AG09309 (cell line): ENCODE measurements around the gene RABGAP1L.
A peak's percentile ranks its signal among the peaks of the same experiment; 100 is the strongest.

Experiments
- DNase-seq: peaks from one replicate; pipeline ENCODE4 v3.0.0-alpha.2; 2010; ENCODE audit warnings: low read depth
- H3K4me3 ChIP-seq: 2 replicates; pipeline ENCODE4 v1.5.1; 2011; ENCODE audit warnings: mild to moderate bottlenecking, low read depth, low read length, moderate library complexity; ENCODE audit not compliant: control insufficient read depth
- TF ChIP-seq, protein P1 (sequence below): IDR thresholded peaks from 2 replicates; pipeline ENCODE4 v1.5.1; 2011; ENCODE audit warnings: mild to moderate bottlenecking, low read depth, low read length, inconsistent platforms; ENCODE audit not compliant: insufficient read depth, control insufficient read depth; ENCODE audit errors: missing control alignments

Gene RABGAP1L

GRCh38 chr1:174998569-174999215 lies 839.4 kb downstream of the RABGAP1L start:
- H3K4me3 ChIP-seq: peak overlapping the region; percentile 56
- no peak for DNase-seq
- TF ChIP-seq, protein P1, sequence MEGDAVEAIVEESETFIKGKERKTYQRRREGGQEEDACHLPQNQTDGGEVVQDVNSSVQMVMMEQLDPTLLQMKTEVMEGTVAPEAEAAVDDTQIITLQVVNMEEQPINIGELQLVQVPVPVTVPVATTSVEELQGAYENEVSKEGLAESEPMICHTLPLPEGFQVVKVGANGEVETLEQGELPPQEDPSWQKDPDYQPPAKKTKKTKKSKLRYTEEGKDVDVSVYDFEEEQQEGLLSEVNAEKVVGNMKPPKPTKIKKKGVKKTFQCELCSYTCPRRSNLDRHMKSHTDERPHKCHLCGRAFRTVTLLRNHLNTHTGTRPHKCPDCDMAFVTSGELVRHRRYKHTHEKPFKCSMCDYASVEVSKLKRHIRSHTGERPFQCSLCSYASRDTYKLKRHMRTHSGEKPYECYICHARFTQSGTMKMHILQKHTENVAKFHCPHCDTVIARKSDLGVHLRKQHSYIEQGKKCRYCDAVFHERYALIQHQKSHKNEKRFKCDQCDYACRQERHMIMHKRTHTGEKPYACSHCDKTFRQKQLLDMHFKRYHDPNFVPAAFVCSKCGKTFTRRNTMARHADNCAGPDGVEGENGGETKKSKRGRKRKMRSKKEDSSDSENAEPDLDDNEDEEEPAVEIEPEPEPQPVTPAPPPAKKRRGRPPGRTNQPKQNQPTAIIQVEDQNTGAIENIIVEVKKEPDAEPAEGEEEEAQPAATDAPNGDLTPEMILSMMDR: peak; percentile 71

DNA sequence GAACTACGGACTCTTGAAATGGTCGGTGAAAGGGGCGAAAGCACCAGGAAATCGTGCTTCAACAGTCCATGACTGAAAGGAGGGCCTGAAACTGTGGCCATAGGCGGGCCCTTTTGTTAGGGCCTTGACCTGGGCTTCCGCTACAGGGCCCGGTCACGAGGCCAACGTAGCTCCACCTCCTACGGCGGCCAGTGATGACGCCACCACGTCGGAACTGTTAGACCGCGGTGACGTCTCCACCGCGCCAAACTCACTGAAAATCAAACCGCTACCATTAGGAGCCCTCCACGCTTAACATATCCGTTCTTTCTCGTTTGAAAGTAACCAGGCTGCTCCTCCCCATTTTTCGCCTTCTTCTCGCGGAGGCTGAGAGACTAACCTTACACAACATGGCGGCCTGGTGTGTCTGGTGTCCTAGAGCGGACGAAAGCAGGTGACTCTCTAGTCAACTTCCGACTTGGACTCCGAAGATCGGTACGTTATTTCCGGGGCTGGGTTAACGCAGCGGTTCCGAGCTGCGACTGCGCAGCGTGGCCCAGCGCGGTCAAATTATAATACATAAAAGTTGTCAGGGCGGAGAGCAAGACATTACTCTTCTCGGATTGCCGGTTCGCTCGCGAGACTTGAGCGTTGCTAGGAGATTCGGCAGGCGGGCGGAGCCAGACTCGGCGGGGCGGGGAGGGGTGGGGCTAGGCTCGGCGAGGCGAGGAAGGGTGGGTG lies 840.1 kb downstream of the RABGAP1L start:
- peak; percentile 99 for DNase-seq
- H3K4me3 ChIP-seq: peak overlapping the region; percentile 56
- TF ChIP-seq, protein P1: no peak

GRCh38 chr1:174999936-175000696 lies 840.8 kb downstream of the RABGAP1L start, which contains the start of gene CACYBP:
CACYBP (plus strand) TSS chr1:174999947; CDS start chr1:175000181, 234 bp downstream.
- TF ChIP-seq, protein P1: no peak
- peak within 1 kb of the TSS; percentile 96 for H3K4me3 ChIP-seq
- DNase-seq: no peak

- TF ChIP-seq, protein P1: no peak
- DNase-seq: no peak
- H3K4me3 ChIP-seq: peak overlapping the region; percentile 96
Measured at GRCh38 chr1:175000697-175001187, 841.4 kb downstream of the RABGAP1L start.

- no peak overlapping the region for H3K4me3 ChIP-seq
Measured at GRCh38 chr1:175002910-175003517, 843.7 kb downstream of the RABGAP1L start.

More at GRCh38 chr1:175002910-175003517, 843.7 kb downstream of the RABGAP1L start:
- TF ChIP-seq, protein P1: no peak
- DNase-seq: no peak
